H1 (cell line): ENCODE data around the gene THRB. TPM values are rescaled to one million over a fixed set of nuclear protein-coding genes. Genes with fewer than 3 reads are reported as not detected.

Experiments
- E2F6 ChIP-seq: IDR thresholded peaks from 2 replicates; pipeline ENCODE4 v1.6.1; 2012; ENCODE audit warnings: inconsistent platforms
- polyA plus RNA-seq, 7 experiments: library from polyadenylated mRNA; depleted of rRNA in 3 of 7; stranded (reverse) in 5 of 7; unstranded in 2 of 7; fragments of >200 nt in 5 of 7; fragments of 200-250 nt in 2 of 7; gene quantifications; 1 replicate in 5 of 7; 2 replicates in 1 of 7; 4 replicates in 1 of 7; pipeline versions ENCODE4 v1.2.1 to v1.2.3, GENCODE V29; 2011 to 2013; ENCODE audit warnings: missing spikeins in 2 of 7, mixed read lengths in 2 of 7
- total RNA-seq: library from RNA; stranded (reverse); fragmentation: NEBNext Ultra II Directional; extraction: Animal tissue kit (Norgen Biotek cat#: 25700); gene quantifications from 2 replicates; pipeline ENCODE4 v1.2.1, GENCODE V29; 2021

Gene THRB
- total and polyA plus RNA-seq, 2 of the 8 experiments (the other 6 are each of a cell fraction or from before 2014, with no cell fraction given), result 0.98 to 3.9 TPM

DNA sequence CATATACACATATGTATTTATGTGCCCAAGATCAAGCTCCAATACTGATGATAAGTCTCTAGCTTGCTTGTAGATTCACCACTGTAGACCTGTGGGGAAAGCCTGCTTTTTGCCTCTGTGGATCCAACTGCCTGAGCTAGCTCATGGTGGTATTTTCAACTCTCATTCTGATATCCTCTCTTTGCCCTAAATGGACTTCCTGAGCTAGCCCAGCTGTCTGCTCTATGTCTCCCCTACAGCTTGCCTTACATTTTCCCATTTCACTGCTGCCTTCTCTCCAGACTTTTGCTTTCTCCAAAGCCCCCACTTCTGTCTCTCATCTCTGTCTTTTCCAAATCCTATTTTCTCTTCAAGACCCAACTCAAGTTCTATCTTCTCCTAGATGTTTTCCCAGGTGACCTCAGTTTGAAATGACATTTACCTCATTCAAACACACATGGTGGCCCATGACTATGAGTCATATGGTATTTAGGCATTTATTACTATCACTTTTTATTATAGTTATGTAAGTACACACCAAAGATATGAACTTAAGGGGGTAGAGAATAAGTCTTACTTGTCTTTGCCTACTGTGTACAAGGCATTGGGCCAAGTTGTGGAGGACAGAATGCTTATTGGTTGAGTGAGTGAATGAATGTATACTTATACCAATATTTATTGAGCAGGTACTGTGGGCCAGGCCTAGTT lies 357.9 kb downstream of the THRB start (continued):
- TF ChIP-seq E2F6, result no peak
